Measurements from ENCODE around the gene SLC4A1AP.

DNA sequence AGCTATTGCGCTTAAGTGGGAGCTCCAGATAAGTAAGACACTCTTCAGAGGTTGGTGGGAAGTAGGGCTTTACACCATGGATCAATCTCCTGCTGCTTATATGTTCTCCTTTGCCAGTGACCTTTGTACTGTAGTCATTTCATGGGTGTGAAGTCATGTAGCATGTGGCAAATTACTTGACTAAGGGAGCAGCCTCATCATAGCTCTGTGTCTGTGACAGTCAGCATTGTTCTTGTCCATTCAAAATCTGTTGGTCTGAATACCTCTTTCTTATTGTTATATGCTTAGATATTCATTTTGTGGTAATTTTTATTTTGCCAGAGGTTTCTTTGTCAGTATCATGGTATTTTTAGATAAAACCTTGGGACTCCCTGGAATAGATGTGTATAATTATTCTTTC lies 18.2 kb downstream of the SLC4A1AP start:
- no peak for TF ChIP-seq CTBP1 (IDR thresholded peaks at IDR 0.05; ENCODE audit: borderline replicate concordance)
- no peak for TF ChIP-seq BHLHE40 (IDR thresholded peaks at IDR 0.05; ENCODE audit: borderline replicate concordance)
- TF ChIP-seq FOXM1 (IDR thresholded peaks at IDR 0.05; ENCODE audit: borderline replicate concordance) = no peak
- no peak for TF ChIP-seq SP1 (IDR thresholded peaks at IDR 0.05)
- TF ChIP-seq, protein P1, sequence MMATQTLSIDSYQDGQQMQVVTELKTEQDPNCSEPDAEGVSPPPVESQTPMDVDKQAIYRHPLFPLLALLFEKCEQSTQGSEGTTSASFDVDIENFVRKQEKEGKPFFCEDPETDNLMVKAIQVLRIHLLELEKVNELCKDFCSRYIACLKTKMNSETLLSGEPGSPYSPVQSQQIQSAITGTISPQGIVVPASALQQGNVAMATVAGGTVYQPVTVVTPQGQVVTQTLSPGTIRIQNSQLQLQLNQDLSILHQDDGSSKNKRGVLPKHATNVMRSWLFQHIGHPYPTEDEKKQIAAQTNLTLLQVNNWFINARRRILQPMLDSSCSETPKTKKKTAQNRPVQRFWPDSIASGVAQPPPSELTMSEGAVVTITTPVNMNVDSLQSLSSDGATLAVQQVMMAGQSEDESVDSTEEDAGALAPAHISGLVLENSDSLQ (IDR thresholded peaks at IDR 0.05) = no peak
- TF ChIP-seq SUZ12 (IDR thresholded peaks at IDR 0.05) = no peak
- TF ChIP-seq FOXK2 (IDR thresholded peaks at IDR 0.05) = no peak
- TF ChIP-seq TARDBP (IDR thresholded peaks at IDR 0.05) = no peak
- TF ChIP-seq FOXA1 (IDR thresholded peaks at IDR 0.05) = no peak
- TF ChIP-seq NFRKB (IDR thresholded peaks at IDR 0.05) = no peak
- TF ChIP-seq HDGF (IDR thresholded peaks at IDR 0.05; ENCODE audit: borderline replicate concordance) = no peak
- TF ChIP-seq L3MBTL2 (conservative IDR thresholded peaks at IDR 0.05) = no peak
- no peak for TF ChIP-seq ELF4 (IDR thresholded peaks at IDR 0.05)
